VCaP (cell line): ENCODE measurements around the gene HEYL.

Experiments
- H3K27ac ChIP-seq: fragments of 450-650 bp; 2 replicates; pipeline ENCODE4 v1.5.1; 2017
- TF ChIP-seq, protein P1 (sequence below): fragments of 450-650 bp; conservative IDR thresholded peaks from 2 replicates; pipeline ENCODE4 v1.5.1; 2017; ENCODE audit warnings: mild to moderate bottlenecking, moderate library complexity

HEYL gene

DNA sequence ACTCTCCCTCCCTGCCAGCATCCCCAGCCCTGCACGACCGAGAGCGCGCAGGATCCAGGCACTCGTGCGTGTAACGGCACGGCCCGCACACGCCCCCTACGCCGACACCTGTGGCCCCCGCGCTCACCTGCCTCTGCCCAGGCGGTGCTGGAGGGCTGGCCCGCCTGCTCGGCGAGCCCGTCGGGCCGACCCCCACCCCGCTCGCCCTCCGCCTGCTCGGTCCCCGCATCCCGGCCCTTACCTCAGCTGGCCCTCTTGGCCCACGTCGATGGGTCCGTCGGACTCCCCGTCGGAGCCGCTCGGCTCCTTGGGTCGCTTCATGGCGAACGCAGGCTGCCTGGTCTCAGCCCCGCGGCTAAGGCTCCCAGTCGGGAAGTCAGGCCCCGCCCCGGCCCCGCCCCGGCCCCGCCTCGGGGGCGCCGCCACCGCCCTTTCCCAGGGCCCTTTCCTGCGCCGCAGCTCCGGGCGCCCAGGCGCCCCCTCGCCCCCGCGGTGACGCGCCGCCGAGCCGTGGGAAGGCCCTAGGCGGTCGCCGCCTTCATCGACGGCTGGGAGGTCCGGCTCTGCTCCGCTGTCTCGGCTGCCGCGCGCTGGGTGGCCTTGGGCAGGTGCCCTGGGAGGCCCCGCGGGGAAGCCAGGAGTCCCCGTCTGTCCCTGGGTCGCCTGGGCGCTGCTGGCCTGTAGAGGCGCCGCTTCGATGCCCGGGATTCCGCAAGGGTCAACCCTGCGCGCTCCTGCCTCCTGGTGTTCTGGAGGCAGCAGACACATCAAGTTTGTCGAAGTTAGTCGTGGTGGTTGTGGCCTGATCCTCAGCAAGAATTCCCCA, at the start of gene HEYL:
Gene HEYL (minus strand): TSS at position 339 of the 826 bp plus-strand sequence. CDS start 18 bp downstream, at position 321.
- H3K27ac ChIP-seq, result no peak within 1 kb of the TSS
- TF ChIP-seq, protein P1, sequence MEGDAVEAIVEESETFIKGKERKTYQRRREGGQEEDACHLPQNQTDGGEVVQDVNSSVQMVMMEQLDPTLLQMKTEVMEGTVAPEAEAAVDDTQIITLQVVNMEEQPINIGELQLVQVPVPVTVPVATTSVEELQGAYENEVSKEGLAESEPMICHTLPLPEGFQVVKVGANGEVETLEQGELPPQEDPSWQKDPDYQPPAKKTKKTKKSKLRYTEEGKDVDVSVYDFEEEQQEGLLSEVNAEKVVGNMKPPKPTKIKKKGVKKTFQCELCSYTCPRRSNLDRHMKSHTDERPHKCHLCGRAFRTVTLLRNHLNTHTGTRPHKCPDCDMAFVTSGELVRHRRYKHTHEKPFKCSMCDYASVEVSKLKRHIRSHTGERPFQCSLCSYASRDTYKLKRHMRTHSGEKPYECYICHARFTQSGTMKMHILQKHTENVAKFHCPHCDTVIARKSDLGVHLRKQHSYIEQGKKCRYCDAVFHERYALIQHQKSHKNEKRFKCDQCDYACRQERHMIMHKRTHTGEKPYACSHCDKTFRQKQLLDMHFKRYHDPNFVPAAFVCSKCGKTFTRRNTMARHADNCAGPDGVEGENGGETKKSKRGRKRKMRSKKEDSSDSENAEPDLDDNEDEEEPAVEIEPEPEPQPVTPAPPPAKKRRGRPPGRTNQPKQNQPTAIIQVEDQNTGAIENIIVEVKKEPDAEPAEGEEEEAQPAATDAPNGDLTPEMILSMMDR, result no peak

DNA sequence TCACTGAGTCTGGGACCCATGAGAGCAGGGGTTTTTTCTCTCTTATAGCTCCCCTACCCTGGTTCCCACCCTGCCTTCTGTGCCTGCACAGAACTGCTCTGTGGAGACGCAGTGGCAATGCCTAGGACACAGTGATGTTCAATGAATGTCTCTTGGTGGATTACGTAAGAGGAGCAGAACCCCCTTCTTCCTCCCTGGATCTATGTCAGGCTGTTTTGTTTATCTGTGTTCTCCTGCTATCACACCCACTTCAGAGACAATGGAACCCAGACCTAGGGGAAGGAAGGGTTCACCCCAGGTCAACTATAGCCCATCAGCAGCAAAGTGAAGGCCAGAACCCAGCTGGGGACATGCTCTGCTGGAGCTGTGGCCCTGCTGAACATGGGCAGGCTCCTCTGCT, 49.8 kb upstream of the HEYL start:
- no peak overlapping the region for H3K27ac ChIP-seq
- TF ChIP-seq, protein P1, result no peak

DNA sequence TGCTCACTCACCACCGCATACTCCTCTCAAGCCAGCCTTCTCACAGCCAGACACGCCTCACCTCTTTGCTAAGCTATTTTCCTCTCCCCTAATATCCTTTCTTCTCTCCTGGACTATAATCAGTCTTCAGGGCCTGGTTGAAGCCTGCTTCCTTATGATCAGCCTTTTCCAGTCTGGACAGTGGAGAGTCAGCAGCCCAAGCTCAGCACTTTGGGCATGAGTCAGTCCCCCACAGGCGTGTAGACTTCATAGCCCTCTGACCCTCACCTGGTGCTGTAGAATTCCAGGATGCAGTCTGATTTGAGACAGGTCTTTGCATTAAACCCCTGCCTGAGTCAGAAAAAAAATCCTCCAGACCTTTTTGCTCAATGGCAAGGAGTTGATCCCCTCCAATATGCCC, 49.3 kb upstream of the HEYL start:
- TF ChIP-seq, protein P1, result no peak
- H3K27ac ChIP-seq, result no peak overlapping the region

DNA sequence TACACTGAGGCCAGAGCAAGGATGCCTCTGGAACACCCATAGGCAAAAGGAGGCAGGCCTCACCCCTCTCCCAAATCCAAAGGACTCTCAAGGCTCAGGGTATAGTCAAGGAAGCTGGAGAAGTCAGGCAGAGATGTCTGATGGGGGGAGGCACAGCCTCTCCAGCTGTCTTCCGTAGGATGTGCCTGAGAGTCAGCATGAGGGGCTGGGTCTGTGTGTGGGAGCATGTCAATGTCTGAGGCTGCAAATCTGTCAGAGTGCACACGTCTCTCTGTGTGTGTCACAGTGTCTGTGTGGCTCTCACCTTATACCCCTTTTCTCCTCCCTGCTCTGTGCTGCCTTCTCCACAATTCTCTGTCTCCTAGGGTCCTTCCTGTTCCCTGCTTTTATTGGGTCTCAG, 47.8 kb upstream of the HEYL start:
- H3K27ac ChIP-seq, result no peak overlapping the region
- TF ChIP-seq, protein P1, result no peak

DNA sequence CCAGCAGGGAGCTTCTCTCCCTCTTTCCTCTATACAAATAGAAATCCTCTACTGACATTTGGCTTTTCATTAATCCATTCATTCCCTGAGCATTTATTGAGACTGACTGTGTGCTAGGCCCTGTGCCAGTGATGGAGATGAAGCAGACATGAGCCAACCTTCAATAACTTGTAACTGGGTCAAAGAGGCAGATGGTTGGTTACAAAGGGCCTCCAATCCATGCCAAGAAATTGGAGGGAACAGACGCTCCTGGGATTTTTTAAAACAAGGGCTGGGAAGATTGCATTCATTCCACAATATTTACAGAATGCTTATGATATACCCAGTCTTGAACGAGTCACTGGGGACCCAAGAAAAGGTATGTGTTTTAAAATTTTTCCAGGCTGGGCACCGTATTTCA, 45.6 kb upstream of the HEYL start:
- H3K27ac ChIP-seq, result no peak overlapping the region
- TF ChIP-seq, protein P1, result no peak

DNA sequence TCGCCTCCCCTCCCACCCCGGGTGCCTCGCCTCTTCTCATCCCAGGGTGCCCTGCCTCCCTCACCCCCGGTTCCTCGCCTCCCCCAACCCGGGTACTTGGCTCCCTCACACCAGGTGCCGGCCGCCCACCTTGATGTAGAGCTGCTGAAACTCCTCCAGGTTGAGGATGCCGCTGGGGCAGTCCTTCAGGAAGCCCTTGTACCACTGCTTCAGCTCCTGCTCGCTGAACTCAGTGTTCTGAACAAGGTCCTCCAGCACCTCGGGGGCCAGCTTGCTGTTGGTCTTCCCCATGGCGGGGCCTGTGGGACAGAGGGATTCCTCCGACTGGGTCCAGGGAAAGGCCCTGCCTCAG, 44.8 kb upstream of the HEYL start:
- TF ChIP-seq, protein P1, result no peak
- no peak overlapping the region for H3K27ac ChIP-seq

DNA sequence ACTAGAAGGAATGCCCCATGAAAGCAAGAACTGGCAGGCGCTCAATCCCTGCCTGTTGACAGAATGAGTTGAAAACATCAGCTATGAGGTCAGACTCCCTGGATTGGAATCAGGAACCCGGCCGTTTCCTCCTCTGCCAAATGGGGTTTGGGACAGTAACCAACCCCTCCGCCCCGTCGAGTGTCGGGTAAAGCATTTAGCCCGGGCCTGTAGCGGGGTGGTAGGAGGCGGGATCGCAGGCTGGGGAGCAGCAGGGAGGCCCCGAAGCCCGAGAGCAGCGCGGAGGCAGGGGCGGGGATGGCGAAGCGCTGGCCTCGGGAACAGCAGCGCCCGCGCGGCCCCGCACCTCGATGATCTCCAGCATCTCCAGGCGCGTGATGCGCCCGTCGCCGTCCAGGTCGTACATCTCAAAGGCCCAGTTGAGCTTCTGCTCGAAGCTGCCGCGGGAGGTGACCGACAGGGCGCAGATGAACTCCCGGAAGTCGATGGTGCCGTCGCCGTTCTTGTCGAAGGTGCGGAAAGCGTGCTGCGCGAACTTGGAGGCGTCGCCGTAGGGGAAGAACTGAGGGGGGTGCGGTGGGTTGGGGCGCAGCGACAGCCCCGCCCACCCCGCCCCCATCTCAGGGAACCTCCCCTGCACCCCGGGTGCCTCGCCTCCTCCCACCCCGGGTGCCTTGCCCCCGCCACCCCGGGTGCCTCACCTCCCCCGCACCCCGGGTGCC, 44.3 kb upstream of the HEYL start:
- no peak overlapping the region for H3K27ac ChIP-seq
- TF ChIP-seq, protein P1, result no peak
